ENCODE measurements around the gene SSBP4.

Gene SSBP4

DNA sequence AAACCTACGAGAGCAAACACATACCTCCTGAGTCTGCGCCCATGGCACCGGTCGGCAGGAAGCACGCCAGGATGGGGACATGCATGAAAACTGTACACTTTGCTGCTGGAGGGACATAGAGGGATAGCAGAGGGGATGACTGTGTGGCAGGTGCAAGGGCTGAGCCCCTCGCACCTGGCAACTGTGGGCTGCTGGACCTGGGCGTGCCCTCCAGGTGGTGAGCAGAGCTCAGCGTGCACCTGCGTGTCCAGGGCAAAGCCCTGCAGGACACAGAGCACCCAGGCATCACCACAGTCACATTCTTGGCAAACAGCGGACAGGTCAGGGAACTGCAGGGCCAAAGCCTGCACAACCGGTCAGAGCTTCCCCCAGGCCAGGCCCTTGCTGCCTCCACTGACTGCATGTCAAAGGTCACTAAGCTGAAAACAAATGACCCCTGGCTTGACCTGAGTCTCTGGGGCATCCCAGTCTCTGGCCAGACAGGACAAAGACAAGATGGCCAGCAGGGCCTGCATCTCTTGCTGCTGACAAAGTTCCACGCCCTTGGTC, 27.7 kb downstream of the SSBP4 start:
- Histone ChIP-seq H3K4me1 (ENCODE audit: control insufficient read depth, insufficient read depth, low read length) (no peaks in the 10 kb centered on the region; the same call in 1 of the 2 replicates), H3K4me3 (ENCODE audit: low read length) (no peak overlapping the region), H3K27me3 (ENCODE audit: control insufficient read depth, insufficient read depth, low read length) (no peaks in the 10 kb centered on the region), H3K9me3 (ENCODE audit: control insufficient read depth, insufficient read depth, low read length) (no peaks in the 10 kb centered on the region), H3K36me3 (ENCODE audit: control insufficient read depth, insufficient read depth, low read length) (peaks cover 23% of the 10 kb centered on the region), H3K27ac (ENCODE audit: low read length) (no peak overlapping the region)
- DNase-seq (ENCODE audit: low read depth, low spot score): no peak
- no CpG with 5 or more reads among the region's 12 CpGs for WGBS (ENCODE audit: insufficient coverage, insufficient read length)

DNA sequence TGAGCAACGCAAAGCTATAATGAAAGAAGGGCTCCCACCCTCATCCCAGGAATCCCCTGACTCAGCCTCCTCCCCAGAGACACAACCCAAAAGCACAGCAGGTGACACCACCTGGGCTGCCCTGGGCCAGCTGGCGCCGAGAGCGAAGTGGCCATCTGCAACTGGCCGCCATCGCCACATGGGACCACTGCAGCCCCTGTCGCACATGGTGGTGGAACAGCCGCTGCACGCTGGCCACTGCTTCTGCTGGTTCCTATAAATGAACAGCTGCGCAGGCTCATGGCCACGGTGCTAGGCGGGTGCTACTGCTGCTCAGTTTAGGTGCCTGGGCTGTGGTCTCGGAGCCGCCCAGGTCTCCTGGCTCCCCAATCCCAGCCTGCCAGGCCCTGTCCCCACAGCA, 30.4 kb downstream of the SSBP4 start:
- DNase-seq (ENCODE audit: low read depth, low spot score): no peak
- WGBS (ENCODE audit: insufficient coverage, insufficient read length): no CpG with 5 or more reads among the region's 14 CpGs
- H3K27ac ChIP-seq (ENCODE audit: low read length): no peak overlapping the region
- peaks cover 20% of the 10 kb centered on the region for H3K36me3 ChIP-seq (ENCODE audit: control insufficient read depth, insufficient read depth, low read length)
- no peak overlapping the region for H3K4me3 ChIP-seq (ENCODE audit: low read length)
- no peaks in the 10 kb centered on the region; the same call in 1 of the 2 replicates for H3K4me1 ChIP-seq (ENCODE audit: control insufficient read depth, insufficient read depth, low read length)
- no peaks in the 10 kb centered on the region for H3K27me3 ChIP-seq (ENCODE audit: control insufficient read depth, insufficient read depth, low read length)
- H3K9me3 ChIP-seq (ENCODE audit: control insufficient read depth, insufficient read depth, low read length): no peaks in the 10 kb centered on the region

DNA sequence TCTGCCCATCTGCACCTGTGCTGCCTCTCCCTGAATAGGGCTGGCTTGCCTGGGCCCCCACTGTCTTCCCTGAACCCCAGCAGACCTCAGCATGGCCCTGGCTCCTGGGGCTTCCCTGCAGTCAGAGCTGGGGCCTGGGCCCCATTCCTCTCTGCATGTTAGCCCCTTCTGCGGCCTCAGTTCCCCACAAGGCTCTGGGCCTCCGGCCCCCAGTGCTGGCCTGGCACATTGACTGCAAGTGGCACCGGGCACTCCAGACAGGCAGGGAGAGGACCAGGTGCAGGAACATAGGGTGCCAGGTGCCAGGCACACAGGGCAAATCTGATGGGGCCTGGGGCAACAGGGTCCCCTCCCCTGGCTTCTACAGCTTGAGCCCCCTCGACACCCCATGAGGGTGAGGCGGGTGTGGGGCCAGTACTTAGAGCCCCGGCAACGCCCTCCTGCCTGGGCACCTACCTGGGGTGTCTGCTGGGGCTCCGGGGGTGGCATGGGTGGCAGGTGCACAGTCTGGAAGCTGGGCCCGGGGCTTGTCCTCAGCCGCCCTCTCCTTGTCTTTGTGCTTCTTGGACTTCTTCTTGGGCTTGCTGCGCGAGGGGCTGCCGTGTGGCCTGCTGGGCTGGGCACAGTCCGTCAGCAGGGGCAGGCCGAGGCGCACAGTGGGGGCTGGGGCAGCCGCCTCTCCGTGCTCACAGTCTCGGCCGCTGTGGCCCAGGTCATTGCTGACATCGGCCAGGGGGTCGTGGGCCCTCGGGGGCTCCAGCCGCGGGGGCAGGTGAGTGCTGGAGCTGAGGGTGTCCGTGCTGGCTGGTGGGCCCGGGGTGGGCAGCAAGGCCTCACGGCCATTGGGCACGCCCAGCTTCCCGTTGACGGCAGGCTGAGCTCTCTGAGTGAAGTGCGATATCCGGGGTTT, 31.1 kb downstream of the SSBP4 start:
- Histone ChIP-seq H3K4me1 (ENCODE audit: control insufficient read depth, insufficient read depth, low read length) (no peaks in the 10 kb centered on the region; the same call in 1 of the 2 replicates), H3K36me3 (ENCODE audit: control insufficient read depth, insufficient read depth, low read length) (peaks cover 15% of the 10 kb centered on the region), H3K4me3 (ENCODE audit: low read length) (no peak overlapping the region), H3K27ac (ENCODE audit: low read length) (no peak overlapping the region), H3K9me3 (ENCODE audit: control insufficient read depth, insufficient read depth, low read length) (no peaks in the 10 kb centered on the region), H3K27me3 (ENCODE audit: control insufficient read depth, insufficient read depth, low read length) (no peaks in the 10 kb centered on the region)
- WGBS (ENCODE audit: insufficient coverage, insufficient read length): no CpG with 5 or more reads among the region's 33 CpGs
- DNase-seq (ENCODE audit: low read depth, low spot score): no peak

DNA sequence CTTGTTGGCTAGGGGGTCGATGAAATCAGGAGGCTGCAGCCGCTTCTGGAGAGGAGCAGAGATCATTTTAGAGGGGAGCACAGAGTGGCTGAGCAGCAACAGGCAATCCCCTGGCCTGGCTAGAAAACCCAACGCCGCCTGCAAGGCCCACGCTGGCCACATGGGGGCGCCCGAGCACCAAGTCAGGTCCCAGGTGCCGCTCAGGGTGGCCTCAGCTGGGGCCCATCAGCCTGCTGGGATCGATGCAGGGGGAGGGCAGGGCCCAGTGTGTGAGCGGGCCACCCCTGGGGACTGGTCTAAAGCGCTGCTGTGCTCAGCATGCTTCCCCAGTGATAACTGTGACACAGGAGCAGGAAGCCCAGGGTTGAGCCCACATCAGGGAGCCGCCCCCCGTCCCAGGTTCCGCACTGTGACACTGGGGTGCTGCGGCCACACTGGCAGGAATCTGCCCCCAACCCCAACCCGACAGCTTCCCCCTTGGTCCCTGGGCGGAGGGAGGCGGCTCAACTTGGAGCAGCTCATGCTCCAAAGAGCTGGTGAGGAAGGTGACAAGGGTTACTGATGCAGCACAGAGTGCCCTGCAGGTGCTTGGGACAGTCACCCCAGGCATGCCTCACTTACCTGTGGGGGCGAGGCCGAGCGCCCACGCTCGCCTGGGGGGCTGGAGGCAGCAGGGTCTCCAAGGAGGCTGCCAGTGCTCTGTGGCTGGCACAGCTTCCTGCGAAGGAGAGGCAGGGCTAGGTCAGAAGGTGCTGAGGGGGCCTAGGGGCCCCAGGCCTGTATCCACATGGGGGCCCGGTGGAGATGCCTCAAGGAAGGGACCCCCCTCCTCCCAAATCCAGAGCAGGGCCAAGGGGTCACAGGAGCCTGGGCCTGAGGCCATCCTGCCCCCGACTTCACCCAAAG, 32.0 kb downstream of the SSBP4 start:
- Histone ChIP-seq H3K27me3 (ENCODE audit: control insufficient read depth, insufficient read depth, low read length) (no peaks in the 10 kb centered on the region), H3K27ac (ENCODE audit: low read length) (no peak overlapping the region), H3K9me3 (ENCODE audit: control insufficient read depth, insufficient read depth, low read length) (no peaks in the 10 kb centered on the region), H3K4me3 (ENCODE audit: low read length) (no peak overlapping the region), H3K36me3 (ENCODE audit: control insufficient read depth, insufficient read depth, low read length) (peaks cover 13% of the 10 kb centered on the region), H3K4me1 (ENCODE audit: control insufficient read depth, insufficient read depth, low read length) (no peaks in the 10 kb centered on the region; the same call in 1 of the 2 replicates)
- DNase-seq (ENCODE audit: low read depth, low spot score): no peak
- WGBS (ENCODE audit: insufficient coverage, insufficient read length): no CpG with 5 or more reads among the region's 26 CpGs

DNA sequence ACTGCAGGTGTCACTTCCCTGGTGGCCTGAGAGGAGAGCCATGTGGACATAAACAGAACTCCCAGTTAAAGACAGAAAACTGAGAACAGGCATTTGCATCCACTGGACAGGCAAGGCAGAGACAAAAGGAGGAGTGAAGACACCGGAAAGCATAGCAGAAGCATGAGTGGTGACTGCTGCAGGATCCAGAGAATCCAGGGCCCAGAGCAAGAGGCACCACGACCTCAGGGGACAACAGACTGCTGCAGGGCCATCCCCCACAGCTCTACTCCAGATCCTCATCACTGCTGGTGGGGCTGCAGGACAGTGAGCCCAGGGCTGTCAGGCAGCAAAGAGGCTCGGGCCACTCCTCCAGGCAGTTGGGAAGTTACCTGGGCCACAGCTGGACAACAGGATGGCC, 33.2 kb downstream of the SSBP4 start:
- WGBS (ENCODE audit: insufficient coverage, insufficient read length): no CpG with 5 or more reads among the region's 3 CpGs
- Histone ChIP-seq H3K27ac (ENCODE audit: low read length) (no peak overlapping the region), H3K9me3 (ENCODE audit: control insufficient read depth, insufficient read depth, low read length) (no peaks in the 10 kb centered on the region), H3K27me3 (ENCODE audit: control insufficient read depth, insufficient read depth, low read length) (no peaks in the 10 kb centered on the region), H3K4me3 (ENCODE audit: low read length) (no peak overlapping the region), H3K4me1 (ENCODE audit: control insufficient read depth, insufficient read depth, low read length) (no peaks in the 10 kb centered on the region), H3K36me3 (ENCODE audit: control insufficient read depth, insufficient read depth, low read length) (peaks cover 8% of the 10 kb centered on the region; the same call in 1 of the 2 replicates)
- no peak for DNase-seq (ENCODE audit: low read depth, low spot score)

DNA sequence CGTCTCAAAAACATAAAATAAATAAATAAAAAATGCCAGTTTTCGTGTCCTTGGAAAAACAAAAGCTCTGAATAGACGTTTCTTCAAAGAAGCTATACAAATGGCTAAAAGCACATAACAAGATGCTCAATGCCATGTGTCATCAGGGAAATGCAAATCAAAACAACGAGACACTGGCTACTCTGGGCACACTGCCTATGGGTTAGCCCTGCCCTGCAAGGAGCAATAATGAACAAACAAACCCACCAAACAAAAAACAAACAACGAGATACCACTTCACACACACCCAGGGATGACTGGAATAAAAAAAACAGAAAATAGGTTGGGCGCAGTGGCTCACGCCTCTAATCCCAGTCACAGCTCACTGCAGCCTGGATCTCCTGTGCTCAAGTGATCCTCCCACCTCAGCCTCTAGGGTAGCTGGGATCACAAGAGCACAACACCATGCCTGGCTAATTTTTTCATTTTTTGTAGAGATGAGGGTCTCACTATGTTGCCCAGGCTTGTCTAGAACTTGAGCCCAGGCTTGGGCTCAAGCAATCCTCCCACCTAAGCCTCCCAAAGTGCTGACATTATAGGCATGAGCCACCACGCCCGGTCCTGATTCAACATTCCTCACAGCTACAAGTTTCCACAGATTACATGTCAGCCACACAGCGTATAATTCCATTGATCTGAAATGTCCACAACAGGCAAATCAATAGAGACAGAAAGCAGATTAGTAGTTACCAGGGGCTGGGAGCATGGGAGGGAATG, 34.2 kb downstream of the SSBP4 start:
- DNase-seq (ENCODE audit: low read depth, low spot score): no peak
- H3K9me3 ChIP-seq (ENCODE audit: control insufficient read depth, insufficient read depth, low read length): no peaks in the 10 kb centered on the region
- H3K27ac ChIP-seq (ENCODE audit: low read length): no peak overlapping the region
- H3K4me3 ChIP-seq (ENCODE audit: low read length): no peak overlapping the region
- no peaks in the 10 kb centered on the region for H3K4me1 ChIP-seq (ENCODE audit: control insufficient read depth, insufficient read depth, low read length)
- H3K27me3 ChIP-seq (ENCODE audit: control insufficient read depth, insufficient read depth, low read length): no peaks in the 10 kb centered on the region
- no CpG with 5 or more reads among the region's 10 CpGs for WGBS (ENCODE audit: insufficient coverage, insufficient read length)
- peaks cover 10% of the 10 kb centered on the region; the same call in 1 of the 2 replicates for H3K36me3 ChIP-seq (ENCODE audit: control insufficient read depth, insufficient read depth, low read length)

DNA sequence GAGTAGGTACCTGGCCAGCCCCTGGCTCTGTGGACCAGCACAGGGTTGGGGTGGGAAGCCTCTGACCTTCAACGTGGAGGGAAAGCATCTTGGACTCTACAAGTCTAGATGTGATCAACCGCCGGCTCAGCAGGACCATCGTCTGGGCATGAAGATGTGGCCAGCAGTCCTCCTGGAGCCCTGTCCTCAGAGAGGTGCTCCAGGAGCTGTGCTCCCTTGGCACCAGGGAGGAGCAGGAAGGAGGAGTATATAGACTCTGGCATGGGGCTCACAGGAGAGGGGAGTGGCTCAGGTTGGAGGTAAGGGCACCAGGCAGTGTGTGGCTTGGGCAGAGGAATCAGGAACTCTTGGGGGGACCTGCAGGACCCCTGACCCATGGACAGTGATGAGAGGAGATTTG, 37.1 kb downstream of the SSBP4 start:
- Histone ChIP-seq H3K36me3 (ENCODE audit: control insufficient read depth, insufficient read depth, low read length) (peaks cover 14% of the 10 kb centered on the region), H3K4me3 (ENCODE audit: low read length) (no peak overlapping the region), H3K27me3 (ENCODE audit: control insufficient read depth, insufficient read depth, low read length) (no peaks in the 10 kb centered on the region), H3K4me1 (ENCODE audit: control insufficient read depth, insufficient read depth, low read length) (no peaks in the 10 kb centered on the region), H3K27ac (ENCODE audit: low read length) (no peak overlapping the region), H3K9me3 (ENCODE audit: control insufficient read depth, insufficient read depth, low read length) (no peaks in the 10 kb centered on the region)
- WGBS (ENCODE audit: insufficient coverage, insufficient read length): no CpG with 5 or more reads among the region's 4 CpGs
- no peak for DNase-seq (ENCODE audit: low read depth, low spot score)

DNA sequence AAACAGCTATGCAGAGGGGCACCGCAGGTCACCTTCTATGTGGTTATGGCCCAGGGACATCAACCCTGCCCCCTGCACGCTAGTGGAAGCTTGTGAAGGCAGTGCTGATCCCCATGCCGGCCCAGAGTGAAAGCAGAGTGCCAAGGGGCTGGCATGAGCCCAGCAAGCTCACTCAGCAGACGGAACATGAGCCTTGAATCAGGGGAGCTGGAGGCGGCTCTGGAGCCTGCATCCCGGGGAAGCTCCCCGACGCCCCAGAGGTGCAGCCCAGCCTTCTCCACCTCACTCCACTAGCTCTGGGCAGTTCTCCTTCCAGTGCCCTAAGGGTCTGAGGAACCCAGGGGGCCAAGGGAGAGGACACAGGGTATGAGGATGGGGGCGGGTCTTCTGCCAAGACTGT, 37.8 kb downstream of the SSBP4 start:
- no peak overlapping the region for H3K4me3 ChIP-seq (ENCODE audit: low read length)
- H3K27ac ChIP-seq (ENCODE audit: low read length): no peak overlapping the region
- H3K27me3 ChIP-seq (ENCODE audit: control insufficient read depth, insufficient read depth, low read length): no peaks in the 10 kb centered on the region
- no peaks in the 10 kb centered on the region for H3K9me3 ChIP-seq (ENCODE audit: control insufficient read depth, insufficient read depth, low read length)
- no peaks in the 10 kb centered on the region for H3K4me1 ChIP-seq (ENCODE audit: control insufficient read depth, insufficient read depth, low read length)
- no peak for DNase-seq (ENCODE audit: low read depth, low spot score)
- no CpG with 5 or more reads among the region's 9 CpGs for WGBS (ENCODE audit: insufficient coverage, insufficient read length)
- H3K36me3 ChIP-seq (ENCODE audit: control insufficient read depth, insufficient read depth, low read length): peaks cover 17% of the 10 kb centered on the region

DNA sequence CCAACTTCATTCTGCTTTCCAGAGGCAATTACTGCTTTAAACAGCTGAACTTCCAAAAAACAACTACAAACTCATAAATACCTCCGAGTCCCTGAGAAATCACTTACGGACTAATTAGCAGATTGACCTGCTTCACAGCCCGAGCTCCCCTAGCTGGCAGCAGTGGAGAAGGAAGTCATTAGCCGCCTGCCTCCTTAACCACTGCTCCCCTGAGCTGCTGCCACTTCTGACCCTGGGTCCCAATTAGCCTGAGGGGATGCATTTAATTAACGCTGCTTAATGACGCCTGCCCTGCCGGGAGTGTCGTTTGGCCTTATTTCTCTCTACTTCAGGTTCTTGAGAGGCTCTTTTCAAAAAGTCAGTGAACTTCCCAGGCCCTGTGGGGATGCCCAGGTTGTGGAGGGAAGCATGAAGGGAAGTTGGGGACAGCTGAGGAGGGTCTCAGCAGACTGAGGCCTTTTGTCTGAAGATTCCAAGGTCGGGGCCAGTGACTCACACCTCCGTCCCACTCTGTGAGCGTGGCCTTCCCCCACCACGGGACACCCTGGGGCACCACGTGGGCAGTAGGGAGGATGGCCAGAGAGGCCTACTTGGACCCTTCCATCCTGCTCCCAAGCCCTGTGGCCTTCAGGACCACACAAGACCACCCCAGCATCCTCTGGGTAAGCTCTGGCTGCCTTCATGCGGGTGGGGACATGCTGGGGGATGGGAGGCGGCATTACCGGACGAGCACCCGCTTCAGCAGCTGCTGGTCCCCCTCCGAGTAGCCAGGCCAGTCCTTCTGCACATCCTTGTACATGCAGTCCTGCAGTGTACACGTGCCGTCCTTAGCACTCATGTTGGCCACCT, 38.5 kb downstream of the SSBP4 start:
- Histone ChIP-seq H3K4me1 (ENCODE audit: control insufficient read depth, insufficient read depth, low read length) (no peaks in the 10 kb centered on the region), H3K36me3 (ENCODE audit: control insufficient read depth, insufficient read depth, low read length) (peaks cover 17% of the 10 kb centered on the region), H3K27ac (ENCODE audit: low read length) (no peak overlapping the region), H3K4me3 (ENCODE audit: low read length) (no peak overlapping the region), H3K9me3 (ENCODE audit: control insufficient read depth, insufficient read depth, low read length) (no peaks in the 10 kb centered on the region), H3K27me3 (ENCODE audit: control insufficient read depth, insufficient read depth, low read length) (no peaks in the 10 kb centered on the region)
- WGBS (ENCODE audit: insufficient coverage, insufficient read length): no CpG with 5 or more reads among the region's 21 CpGs
- DNase-seq (ENCODE audit: low read depth, low spot score): no peak

All from iPS DF 6.9 (cell line).